ENCODE results near the gene EVC2. TPM values are rescaled to one million over a fixed set of nuclear protein-coding genes. Genes with fewer than 3 reads are reported as not detected.

Gene EVC2
- total and polyA plus RNA-seq, 4 donors: 1.7 to 6.6 (median 2.3) TPM

- no peak overlapping the region for H3K27ac ChIP-seq (ENCODE audit: low read depth, low read length)
- H3K9me3 ChIP-seq (ENCODE audit: control insufficient read depth, insufficient read depth, low read length): no peaks in the 10 kb centered on the region
- whole genome bisulfite sequencing (ENCODE audit: insufficient coverage): 99% methylated on average over 7 of the region's 7 CpGs
- H3K4me1 ChIP-seq (ENCODE audit: control insufficient read depth, insufficient read depth, low read length): peaks cover 13% of the 10 kb centered on the region
- DNase-seq (ENCODE audit: low read depth in 4 of 6, low spot score in 6 of 6): no peak
- H3K4me3 ChIP-seq (ENCODE audit: low read depth, low read length): no peak overlapping the region
- no peaks in the 10 kb centered on the region for H3K27me3 ChIP-seq (ENCODE audit: control insufficient read depth, insufficient read depth, low read length)
- H3K36me3 ChIP-seq (ENCODE audit: control insufficient read depth, insufficient read depth, low read length): peaks cover 64% of the 10 kb centered on the region
Observed at GRCh38 chr4:5753366-5753765, 45.0 kb upstream of the EVC2 start.

- DNase-seq (ENCODE audit: low read depth in 4 of 6, low spot score in 6 of 6): peak in 1 of 6 donors; percentile 36
- no peaks in the 10 kb centered on the region for H3K9me3 ChIP-seq (ENCODE audit: control insufficient read depth, insufficient read depth, low read length)
- H3K27me3 ChIP-seq (ENCODE audit: control insufficient read depth, insufficient read depth, low read length): no peaks in the 10 kb centered on the region
- H3K4me1 ChIP-seq (ENCODE audit: control insufficient read depth, insufficient read depth, low read length): peaks cover 13% of the 10 kb centered on the region
- H3K36me3 ChIP-seq (ENCODE audit: control insufficient read depth, insufficient read depth, low read length): peaks cover 64% of the 10 kb centered on the region
- WGBS (ENCODE audit: insufficient coverage): 74% methylated on average over 22 of the region's 26 CpGs
- H3K27ac ChIP-seq (ENCODE audit: low read depth, low read length): no peak overlapping the region
- H3K4me3 ChIP-seq (ENCODE audit: low read depth, low read length): no peak overlapping the region
Observed at GRCh38 chr4:5752376-5753184, 44.2 kb upstream of the EVC2 start.

GRCh38 chr4:5751666-5752375 lies 43.5 kb upstream of the EVC2 start:
- H3K4me1 ChIP-seq (ENCODE audit: control insufficient read depth, insufficient read depth, low read length): peaks cover 18% of the 10 kb centered on the region
- H3K4me3 ChIP-seq (ENCODE audit: low read depth, low read length): no peak overlapping the region
- no peak overlapping the region for H3K27ac ChIP-seq (ENCODE audit: low read depth, low read length)
- H3K27me3 ChIP-seq (ENCODE audit: control insufficient read depth, insufficient read depth, low read length): no peaks in the 10 kb centered on the region
- H3K36me3 ChIP-seq (ENCODE audit: control insufficient read depth, insufficient read depth, low read length): peaks cover 57% of the 10 kb centered on the region
- H3K9me3 ChIP-seq (ENCODE audit: control insufficient read depth, insufficient read depth, low read length): no peaks in the 10 kb centered on the region
- no peak for DNase-seq (ENCODE audit: low read depth in 4 of 6, low spot score in 6 of 6)
- 69% methylated on average over 9 of the region's 14 CpGs for WGBS (ENCODE audit: insufficient coverage)

GRCh38 chr4:5750946-5751665 lies 42.7 kb upstream of the EVC2 start:
- H3K4me3 ChIP-seq (ENCODE audit: low read depth, low read length): no peak overlapping the region
- H3K27me3 ChIP-seq (ENCODE audit: control insufficient read depth, insufficient read depth, low read length): no peaks in the 10 kb centered on the region
- H3K9me3 ChIP-seq (ENCODE audit: control insufficient read depth, insufficient read depth, low read length): no peaks in the 10 kb centered on the region
- DNase-seq (ENCODE audit: low read depth in 4 of 6, low spot score in 6 of 6): peak in 1 of 6 donors; percentile 4
- 88% methylated on average over 14 of the region's 17 CpGs for WGBS (ENCODE audit: insufficient coverage)
- peaks cover 50% of the 10 kb centered on the region for H3K36me3 ChIP-seq (ENCODE audit: control insufficient read depth, insufficient read depth, low read length)
- no peak overlapping the region for H3K27ac ChIP-seq (ENCODE audit: low read depth, low read length)
- peaks cover 18% of the 10 kb centered on the region for H3K4me1 ChIP-seq (ENCODE audit: control insufficient read depth, insufficient read depth, low read length)

GRCh38 chr4:5750052-5750945 lies 41.9 kb upstream of the EVC2 start:
- H3K9me3 ChIP-seq (ENCODE audit: control insufficient read depth, insufficient read depth, low read length): no peaks in the 10 kb centered on the region

DNA sequence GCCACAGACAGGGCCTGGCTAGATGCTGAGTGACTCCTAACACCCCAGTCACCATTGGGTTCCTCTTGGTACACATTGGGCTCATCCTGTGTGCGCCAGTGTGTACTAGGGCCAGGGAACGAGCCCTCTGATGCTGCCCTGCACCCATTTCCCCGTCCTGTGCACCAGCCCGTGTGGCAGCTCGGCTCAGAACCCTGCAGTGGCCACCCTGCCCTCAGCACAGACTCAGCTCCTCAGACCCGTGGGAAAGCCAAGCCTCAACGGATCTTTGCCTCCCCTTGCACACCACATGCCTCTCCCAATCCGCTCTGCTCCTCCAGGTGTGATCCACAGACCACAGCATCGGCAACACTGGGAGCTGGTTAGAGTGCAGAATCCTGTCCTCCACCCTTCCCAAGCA lies 41.2 kb upstream of the EVC2 start:
- Histone ChIP-seq H3K27ac (ENCODE audit: low read depth, low read length) (no peak overlapping the region), H3K4me3 (ENCODE audit: low read depth, low read length) (no peak overlapping the region), H3K4me1 (ENCODE audit: control insufficient read depth, insufficient read depth, low read length) (peaks cover 18% of the 10 kb centered on the region), H3K27me3 (ENCODE audit: control insufficient read depth, insufficient read depth, low read length) (no peaks in the 10 kb centered on the region), H3K36me3 (ENCODE audit: control insufficient read depth, insufficient read depth, low read length) (peaks cover 35% of the 10 kb centered on the region), H3K9me3 (ENCODE audit: control insufficient read depth, insufficient read depth, low read length) (no peaks in the 10 kb centered on the region)
- DNase-seq (ENCODE audit: low read depth in 4 of 6, low spot score in 6 of 6): no peak
- WGBS (ENCODE audit: insufficient coverage): over 99% methylated on average over 8 of the region's 9 CpGs

More at GRCh38 chr4:5750052-5750945, 41.9 kb upstream of the EVC2 start:
- no peak overlapping the region for H3K27ac ChIP-seq (ENCODE audit: low read depth, low read length)
- H3K4me3 ChIP-seq (ENCODE audit: low read depth, low read length): no peak overlapping the region
- no peaks in the 10 kb centered on the region for H3K27me3 ChIP-seq (ENCODE audit: control insufficient read depth, insufficient read depth, low read length)
- WGBS (ENCODE audit: insufficient coverage): 87% methylated on average over 6 of the region's 10 CpGs
- peaks cover 42% of the 10 kb centered on the region for H3K36me3 ChIP-seq (ENCODE audit: control insufficient read depth, insufficient read depth, low read length)
- peaks cover 18% of the 10 kb centered on the region for H3K4me1 ChIP-seq (ENCODE audit: control insufficient read depth, insufficient read depth, low read length)
- peak in 1 of 6 donors; percentile 8 for DNase-seq (ENCODE audit: low read depth in 4 of 6, low spot score in 6 of 6)

GRCh38 chr4:5747738-5748375 lies 39.5 kb upstream of the EVC2 start:
- no peak overlapping the region for H3K4me3 ChIP-seq (ENCODE audit: low read depth, low read length)
- peaks cover 23% of the 10 kb centered on the region for H3K36me3 ChIP-seq (ENCODE audit: control insufficient read depth, insufficient read depth, low read length)
- H3K27ac ChIP-seq (ENCODE audit: low read depth, low read length): no peak overlapping the region
- DNase-seq (ENCODE audit: low read depth in 4 of 6, low spot score in 6 of 6): peak in 2 of 6 donors; percentile 25 to 79
- WGBS (ENCODE audit: insufficient coverage): 59% methylated on average over 8 of the region's 11 CpGs
- H3K9me3 ChIP-seq (ENCODE audit: control insufficient read depth, insufficient read depth, low read length): no peaks in the 10 kb centered on the region
- H3K27me3 ChIP-seq (ENCODE audit: control insufficient read depth, insufficient read depth, low read length): no peaks in the 10 kb centered on the region
- H3K4me1 ChIP-seq (ENCODE audit: control insufficient read depth, insufficient read depth, low read length): peaks cover 18% of the 10 kb centered on the region

DNA sequence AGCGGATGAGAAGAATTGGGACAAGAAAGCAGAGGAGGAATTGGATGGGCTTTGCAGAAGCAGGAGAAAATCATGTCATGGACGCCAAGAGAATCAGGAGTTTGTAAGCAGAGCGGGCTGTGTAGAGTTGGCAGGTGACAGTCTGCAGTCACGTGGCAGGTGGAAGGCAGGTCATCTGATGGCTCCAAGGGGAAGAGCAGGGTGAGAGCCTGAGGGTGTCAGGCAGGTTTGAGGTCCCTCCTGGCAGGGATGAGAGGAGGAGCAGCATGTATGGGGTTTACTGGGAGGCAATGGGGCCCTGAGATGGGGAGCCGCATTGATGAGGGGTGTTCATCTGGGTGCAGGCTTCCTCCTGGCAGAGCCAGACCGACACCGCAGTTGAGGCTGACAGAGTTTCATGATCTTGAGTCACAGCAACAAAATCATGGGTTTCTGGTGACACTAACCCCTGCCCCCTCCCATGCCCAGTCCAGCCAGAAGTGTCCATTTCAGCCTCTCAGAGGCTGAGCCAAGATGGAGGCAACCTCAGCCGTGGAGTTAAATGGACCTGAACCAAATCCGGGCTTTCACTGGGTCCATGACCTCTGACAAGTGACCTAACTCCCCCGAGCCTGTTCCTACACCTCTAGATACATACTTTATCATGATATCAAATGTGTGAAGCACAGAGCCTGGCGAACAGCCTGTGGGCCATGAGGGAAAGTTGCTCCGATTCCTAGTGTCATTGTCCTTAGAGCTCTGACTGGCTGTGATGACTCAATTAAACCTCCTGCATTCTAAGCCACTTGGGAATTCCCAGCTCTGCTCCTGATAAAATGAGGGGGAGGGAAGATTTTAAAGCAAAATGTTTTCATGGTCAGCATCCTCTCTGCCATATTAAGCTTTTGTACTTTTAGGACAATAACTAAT lies 38.7 kb upstream of the EVC2 start:
- Histone ChIP-seq H3K27ac (ENCODE audit: low read depth, low read length) (no peak overlapping the region), H3K27me3 (ENCODE audit: control insufficient read depth, insufficient read depth, low read length) (no peaks in the 10 kb centered on the region), H3K9me3 (ENCODE audit: control insufficient read depth, insufficient read depth, low read length) (no peaks in the 10 kb centered on the region), H3K36me3 (ENCODE audit: control insufficient read depth, insufficient read depth, low read length) (peaks cover 16% of the 10 kb centered on the region), H3K4me1 (ENCODE audit: control insufficient read depth, insufficient read depth, low read length) (peaks cover 10% of the 10 kb centered on the region), H3K4me3 (ENCODE audit: low read depth, low read length) (no peak overlapping the region)
- DNase-seq (ENCODE audit: low read depth in 4 of 6, low spot score in 6 of 6): peak in 1 of 6 donors; percentile 19
- 93% methylated on average over 10 of the region's 12 CpGs for WGBS (ENCODE audit: insufficient coverage)
